22Rv1 (cell line): ENCODE results near the gene MSMO1.

Experiments
- CTCF ChIP-seq: fragments of 450-650 bp; IDR thresholded peaks from 2 replicates; pipeline ENCODE4 v1.5.1; 2017; ENCODE audit warnings: mild to moderate bottlenecking
- ZFX ChIP-seq: fragments of 450-650 bp; IDR thresholded peaks from 2 replicates; pipeline ENCODE4 v1.6.1; 2017; ENCODE audit warnings: antibody characterized with exemption, borderline replicate concordance

GRCh38 chr4:165330666-165331065, 3.2 kb downstream of the MSMO1 start:
- TF ChIP-seq CTCF (no peak), ZFX (no peak)
